Activated CD4-positive, alpha-beta T cell treated with anti-CD3 and anti-CD28 coated beads, Interleukin-2, amount 10 ng/mL, durations not matched to agents 24 days and 14 days (primary cell): ENCODE results near the gene PADI2. TPM values are rescaled to one million over a fixed set of nuclear protein-coding genes. Genes with fewer than 3 reads are reported as not detected.

Source experiments
- DNase-seq: peaks from one replicate; pipeline ENCODE4 v3.0.0; 2022
- H3K27ac Mint-ChIP-seq: one replicate; pipeline ENCODE4 v1.8.0; 2022; ENCODE audit warnings: mild to moderate bottlenecking, mixed read lengths
- H3K27me3 Mint-ChIP-seq: one replicate; pipeline ENCODE4 v1.8.0; 2022; ENCODE audit warnings: mixed read lengths
- H3K36me3 Mint-ChIP-seq: one replicate; pipeline ENCODE4 v1.8.0; 2022; ENCODE audit warnings: low read depth, mild to moderate bottlenecking, mixed read lengths
- H3K4me1 Mint-ChIP-seq: one replicate; pipeline ENCODE4 v1.8.0; 2021; ENCODE audit warnings: mixed read lengths
- H3K4me3 Mint-ChIP-seq: one replicate; pipeline ENCODE4 v1.8.0; 2022; ENCODE audit warnings: mild to moderate bottlenecking, moderate library complexity, mixed read lengths
- H3K9me3 Mint-ChIP-seq: one replicate; pipeline ENCODE4 v1.8.0; 2021; ENCODE audit warnings: mixed read lengths
- intact Hi-C: fragments of 100-400 bp; cut with micrococcal nuclease; formaldehyde crosslinking; loops from one replicate; pipeline ENCODE4 v1.15.1; 2023
- total RNA-seq: library from RNA; stranded (reverse); gene quantifications from 2 replicates; pipeline ENCODE4 v1.2.3, GENCODE V29; 2022

Gene PADI2
- total RNA-seq, 1 donor from 2014 or later = 0.07 TPM

DNA sequence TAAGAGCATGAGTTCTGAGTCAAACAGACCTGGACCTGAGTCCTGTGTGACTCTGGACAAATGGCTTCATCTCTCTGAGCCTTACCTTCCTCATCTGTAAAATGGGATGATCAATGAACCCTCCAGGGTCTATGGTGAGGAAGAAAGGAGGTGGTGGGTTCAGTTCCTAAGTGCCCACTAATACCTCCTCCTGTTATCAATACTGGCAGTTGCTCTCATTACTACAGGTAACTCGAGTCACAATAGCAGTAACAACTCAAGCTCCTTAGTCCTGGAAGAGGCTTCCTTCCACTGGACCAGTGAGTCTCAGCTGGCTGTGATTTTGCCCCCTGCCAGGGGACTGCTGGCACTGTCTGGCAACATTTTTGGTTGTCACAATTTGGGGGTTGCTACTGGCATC is 2.6 kb downstream of the PADI2 start:
- intact Hi-C loops = no loop called here
- Mint-ChIP-seq H3K27ac (no peak overlapping the region), H3K27me3 (peaks cover 37% of the 10 kb centered on the region), H3K4me1 (peaks cover 4% of the 10 kb centered on the region), H3K36me3 (no peaks in the 10 kb centered on the region), H3K9me3 (no peaks in the 10 kb centered on the region), H3K4me3 (no peak overlapping the region)
- no peak for DNase-seq

- intact Hi-C loops = no loop called here
- H3K4me1 Mint-ChIP-seq = peaks cover 4% of the 10 kb centered on the region
- no peak overlapping the region for H3K27ac Mint-ChIP-seq
- H3K4me3 Mint-ChIP-seq = no peak overlapping the region
- no peaks in the 10 kb centered on the region for H3K9me3 Mint-ChIP-seq
- no peak for DNase-seq
- no peaks in the 10 kb centered on the region for H3K36me3 Mint-ChIP-seq
- peaks cover 29% of the 10 kb centered on the region for H3K27me3 Mint-ChIP-seq
These were observed 5.3 kb downstream of the PADI2 start for GRCh38 chr1:17113963-17114362.

GRCh38 chr1:17112496-17113236 is 6.6 kb downstream of the PADI2 start:
- Mint-ChIP-seq H3K4me3 (no peak overlapping the region), H3K27ac (no peak overlapping the region), H3K36me3 (no peaks in the 10 kb centered on the region), H3K27me3 (peaks cover 18% of the 10 kb centered on the region), H3K9me3 (no peaks in the 10 kb centered on the region), H3K4me1 (no peaks in the 10 kb centered on the region)
- intact Hi-C loops = no loop called here
- no peak for DNase-seq

- no peak for DNase-seq
- Mint-ChIP-seq H3K4me1 (no peaks in the 10 kb centered on the region), H3K36me3 (no peaks in the 10 kb centered on the region), H3K4me3 (no peak overlapping the region), H3K27me3 (peaks cover 14% of the 10 kb centered on the region), H3K27ac (no peak overlapping the region), H3K9me3 (no peaks in the 10 kb centered on the region)
- intact Hi-C loops = no loop called here
These were observed 7.2 kb downstream of the PADI2 start for GRCh38 chr1:17112076-17112475.

DNA sequence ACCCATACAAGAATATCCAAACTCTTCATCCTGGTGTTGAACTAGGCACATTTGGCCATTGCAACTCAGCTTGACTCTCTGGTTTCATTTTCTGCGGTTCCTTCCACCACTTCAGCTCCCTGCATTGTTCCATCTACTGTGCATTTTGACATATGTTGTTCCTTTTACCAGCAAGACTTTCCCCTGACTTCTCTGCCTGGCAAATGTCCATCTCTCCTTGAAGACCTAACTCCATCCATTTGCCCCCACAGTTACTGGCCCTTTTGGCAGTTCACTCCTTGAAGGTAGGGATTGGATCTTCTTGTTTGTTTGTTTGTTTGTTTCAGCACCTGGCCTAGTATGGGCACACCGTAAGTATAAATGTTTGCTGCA is 8.7 kb downstream of the PADI2 start:
- Mint-ChIP-seq H3K27me3 (peaks cover 9% of the 10 kb centered on the region), H3K36me3 (no peaks in the 10 kb centered on the region), H3K27ac (no peak overlapping the region), H3K4me3 (no peak overlapping the region), H3K4me1 (no peaks in the 10 kb centered on the region), H3K9me3 (no peaks in the 10 kb centered on the region)
- intact Hi-C loops = no loop called here
- no peak for DNase-seq

DNA sequence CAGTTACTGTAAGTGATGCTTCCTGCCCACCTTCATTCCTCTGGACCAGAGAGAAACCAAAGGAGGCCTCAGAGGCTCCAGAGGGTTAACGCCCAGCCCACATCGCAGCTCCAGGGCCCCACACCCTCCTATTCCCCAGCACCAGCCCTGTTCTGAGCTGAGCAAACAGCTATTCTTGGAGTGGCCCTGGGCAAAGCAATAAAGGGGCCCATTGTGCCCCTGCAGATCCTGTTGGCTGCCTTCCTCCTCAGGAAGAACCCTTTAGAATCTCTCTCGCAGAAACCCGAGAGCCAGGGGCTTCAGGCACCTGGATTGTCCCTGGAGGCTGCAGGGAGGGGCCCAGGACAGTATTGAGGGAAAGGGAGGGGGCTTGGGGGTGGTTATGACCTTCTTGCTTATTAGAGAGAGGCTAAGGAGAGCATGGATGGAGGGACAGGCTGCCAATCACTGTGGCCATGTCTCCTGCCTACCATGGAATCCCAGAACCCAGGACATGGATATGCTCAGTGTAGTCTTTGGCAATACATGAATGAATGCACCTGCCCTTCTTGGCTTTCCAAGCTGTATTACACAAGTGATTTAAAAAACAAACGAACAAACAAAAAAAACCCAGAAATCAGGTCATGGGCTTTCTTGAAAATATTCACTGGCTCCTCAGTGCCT is 9.2 kb downstream of the PADI2 start:
- H3K9me3 Mint-ChIP-seq = no peaks in the 10 kb centered on the region
- H3K27me3 Mint-ChIP-seq = peaks cover 9% of the 10 kb centered on the region
- intact Hi-C loops = no loop called here
- DNase-seq = no peak
- H3K36me3 Mint-ChIP-seq = no peaks in the 10 kb centered on the region
- no peak overlapping the region for H3K27ac Mint-ChIP-seq
- no peak overlapping the region for H3K4me3 Mint-ChIP-seq
- H3K4me1 Mint-ChIP-seq = no peaks in the 10 kb centered on the region

GRCh38 chr1:17108786-17109185 is 10.5 kb downstream of the PADI2 start:
- no peak for DNase-seq
- Mint-ChIP-seq H3K27ac (no peak overlapping the region), H3K27me3 (peaks cover 9% of the 10 kb centered on the region), H3K4me1 (no peaks in the 10 kb centered on the region), H3K4me3 (no peak overlapping the region), H3K9me3 (no peaks in the 10 kb centered on the region), H3K36me3 (no peaks in the 10 kb centered on the region)
- intact Hi-C loops = no loop called here

GRCh38 chr1:17108360-17108759 is 10.9 kb downstream of the PADI2 start:
- DNase-seq = no peak
- Mint-ChIP-seq H3K27me3 (peaks cover 9% of the 10 kb centered on the region), H3K27ac (no peak overlapping the region), H3K4me3 (no peak overlapping the region), H3K9me3 (no peaks in the 10 kb centered on the region), H3K4me1 (no peaks in the 10 kb centered on the region), H3K36me3 (no peaks in the 10 kb centered on the region)
- intact Hi-C loops = no loop called here

DNA sequence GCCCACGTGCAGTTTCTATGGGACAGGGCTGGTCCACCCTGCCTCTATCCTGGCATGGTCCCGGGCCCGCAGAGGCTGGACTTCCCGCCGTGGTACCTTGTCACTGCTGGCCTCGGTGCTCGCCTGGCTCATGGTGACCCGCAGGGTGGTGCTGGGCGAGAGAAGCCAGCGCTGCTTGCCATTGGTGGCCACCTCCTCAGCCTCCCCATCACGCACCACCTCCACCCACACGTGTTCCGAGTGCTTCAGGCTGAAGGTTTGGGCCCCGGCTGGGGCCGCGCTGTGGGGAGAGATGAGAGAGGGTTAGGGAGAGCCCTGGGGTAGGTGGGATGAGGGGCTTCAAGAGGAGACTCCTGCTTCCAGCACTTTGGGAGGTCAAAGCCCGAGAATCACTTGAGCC is 14.5 kb downstream of the PADI2 start:
- no peak overlapping the region for H3K4me3 Mint-ChIP-seq
- no peaks in the 10 kb centered on the region for H3K4me1 Mint-ChIP-seq
- H3K36me3 Mint-ChIP-seq = no peaks in the 10 kb centered on the region
- intact Hi-C loops = no loop called here
- peaks cover 3% of the 10 kb centered on the region for H3K27me3 Mint-ChIP-seq
- no peak for DNase-seq
- H3K9me3 Mint-ChIP-seq = no peaks in the 10 kb centered on the region
- no peak overlapping the region for H3K27ac Mint-ChIP-seq

DNA sequence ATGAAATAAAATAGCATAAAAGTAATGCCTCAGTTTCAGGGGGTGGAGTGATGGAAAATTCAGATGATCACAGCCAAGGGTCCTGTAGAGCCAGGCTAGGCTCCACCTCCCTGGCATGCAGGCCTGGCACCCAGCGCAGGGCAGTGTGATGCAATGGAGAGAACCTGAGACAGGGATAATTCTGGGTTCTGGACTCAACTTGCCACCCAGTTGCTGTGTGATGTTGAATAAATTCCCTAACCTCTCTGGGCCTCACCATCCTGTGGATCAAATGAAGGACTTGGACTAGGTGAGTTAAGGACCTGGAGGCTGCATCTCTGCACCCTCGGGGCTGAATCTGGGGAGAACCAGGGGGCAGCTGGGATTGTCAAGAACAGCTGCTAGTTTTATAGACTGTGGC is 17.0 kb downstream of the PADI2 start:
- H3K27ac Mint-ChIP-seq = no peak overlapping the region
- peaks cover 1% of the 10 kb centered on the region for H3K27me3 Mint-ChIP-seq
- no peaks in the 10 kb centered on the region for H3K36me3 Mint-ChIP-seq
- intact Hi-C loops = no loop called here
- no peak for DNase-seq
- no peak overlapping the region for H3K4me3 Mint-ChIP-seq
- no peaks in the 10 kb centered on the region for H3K9me3 Mint-ChIP-seq
- no peaks in the 10 kb centered on the region for H3K4me1 Mint-ChIP-seq

DNA sequence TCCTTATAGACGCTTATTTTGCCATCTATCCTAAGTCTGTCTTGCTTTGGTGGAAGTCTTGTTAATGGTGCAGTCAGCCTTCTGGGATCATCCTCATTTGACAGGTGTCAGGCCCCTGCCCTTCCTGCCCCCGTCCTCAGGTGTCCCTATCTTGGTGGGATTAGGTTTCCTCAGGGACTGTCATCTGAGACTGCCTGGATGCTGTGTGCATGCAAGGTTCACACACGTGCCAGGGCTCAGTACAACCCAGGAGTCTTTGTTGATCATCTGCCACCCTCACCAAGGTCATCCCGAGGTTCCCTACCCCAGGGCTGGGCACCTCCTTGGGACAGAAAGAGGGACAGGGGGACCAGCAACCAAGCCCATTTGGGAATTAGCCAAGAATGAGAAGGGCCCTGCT is 18.0 kb downstream of the PADI2 start:
- H3K4me1 Mint-ChIP-seq = no peaks in the 10 kb centered on the region
- H3K4me3 Mint-ChIP-seq = no peak overlapping the region
- no peak overlapping the region for H3K27ac Mint-ChIP-seq
- no peak for DNase-seq
- no peaks in the 10 kb centered on the region for H3K36me3 Mint-ChIP-seq
- H3K9me3 Mint-ChIP-seq = no peaks in the 10 kb centered on the region
- peaks cover 1% of the 10 kb centered on the region for H3K27me3 Mint-ChIP-seq
- intact Hi-C loops = no loop called here

DNA sequence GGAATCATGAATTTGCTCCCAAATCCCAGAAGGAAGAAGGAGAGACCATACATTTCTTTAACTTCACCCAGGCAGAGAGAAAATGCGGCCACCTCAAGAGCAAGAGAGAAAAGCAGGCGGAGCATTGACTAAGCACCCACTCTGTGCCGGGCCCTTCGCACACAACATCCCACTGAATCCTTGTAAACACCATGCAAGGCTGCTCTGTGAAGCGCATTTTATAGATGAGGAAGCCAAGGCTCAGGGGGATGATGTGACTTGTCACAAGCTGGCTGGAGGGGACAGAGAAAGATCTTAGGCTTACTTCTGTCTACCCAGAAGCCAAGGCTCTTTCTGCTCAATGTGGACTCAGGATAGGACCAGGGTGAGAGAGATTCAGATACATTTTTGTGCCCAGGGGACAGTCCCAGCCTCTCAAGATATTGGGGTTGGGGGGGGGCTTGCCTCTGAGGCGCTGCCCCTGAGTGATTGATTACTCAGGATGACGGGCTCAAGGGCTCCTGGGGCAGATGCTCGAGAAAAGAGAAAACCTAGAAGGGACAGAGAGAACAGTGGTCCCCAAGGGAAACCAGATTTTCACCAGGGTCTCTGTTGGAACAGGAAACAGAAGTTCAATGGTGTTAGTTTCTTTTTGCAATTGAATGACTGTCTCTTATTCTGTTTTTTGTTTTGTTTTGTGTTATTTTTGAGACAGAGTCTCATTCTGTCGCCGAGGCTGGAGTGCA is 19.5 kb downstream of the PADI2 start:
- Mint-ChIP-seq H3K36me3 (no peaks in the 10 kb centered on the region), H3K27me3 (no peaks in the 10 kb centered on the region), H3K4me1 (no peaks in the 10 kb centered on the region), H3K27ac (no peak overlapping the region), H3K9me3 (no peaks in the 10 kb centered on the region), H3K4me3 (no peak overlapping the region)
- intact Hi-C loops = no loop called here
- no peak for DNase-seq

DNA sequence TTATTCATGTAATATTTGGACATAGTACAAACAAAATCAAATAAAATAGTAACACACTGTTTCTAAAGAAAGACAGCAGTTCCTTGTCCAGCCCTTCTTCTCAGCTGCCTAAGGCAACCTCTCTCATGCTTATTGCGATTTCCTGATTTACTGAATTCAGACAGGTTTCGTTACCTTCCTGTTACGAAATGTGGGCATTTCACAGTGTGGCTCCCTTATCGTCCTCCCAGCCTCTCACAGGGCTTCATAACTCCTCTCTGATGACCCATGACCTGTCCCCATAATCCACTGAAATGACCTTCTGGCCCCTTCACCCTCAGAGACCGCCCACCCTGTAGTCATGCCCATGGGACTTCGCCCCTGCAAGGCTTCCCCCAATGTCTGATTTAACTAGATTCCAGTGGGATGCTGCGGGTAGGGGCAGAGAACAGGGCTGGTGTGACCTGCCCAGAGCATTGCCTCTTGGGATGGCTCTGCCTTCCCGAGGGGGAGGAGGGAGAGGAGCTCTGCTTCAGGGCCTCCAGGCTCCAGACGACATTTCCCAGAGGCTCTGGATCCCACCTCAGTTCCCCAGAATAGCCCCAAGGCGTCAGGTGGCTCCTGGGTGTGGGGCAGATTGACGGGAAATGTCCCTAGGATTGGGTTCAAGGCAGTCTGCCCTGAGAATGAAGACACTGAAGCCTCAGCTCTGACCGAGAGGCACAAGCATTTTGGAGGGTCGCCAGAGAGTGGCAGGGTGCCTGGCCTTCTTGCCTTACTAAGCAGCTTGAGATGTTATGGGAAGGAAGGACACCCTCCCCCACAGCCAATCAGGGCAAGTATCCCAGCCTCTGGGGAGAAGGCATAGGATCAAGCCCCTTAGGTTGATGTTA is 20.6 kb downstream of the PADI2 start:
- Mint-ChIP-seq H3K36me3 (no peaks in the 10 kb centered on the region), H3K27ac (no peak overlapping the region), H3K4me3 (no peak overlapping the region), H3K4me1 (no peaks in the 10 kb centered on the region), H3K9me3 (no peaks in the 10 kb centered on the region), H3K27me3 (no peaks in the 10 kb centered on the region)
- intact Hi-C loops = no loop called here
- DNase-seq = no peak

- Mint-ChIP-seq H3K9me3 (no peaks in the 10 kb centered on the region), H3K4me1 (no peaks in the 10 kb centered on the region), H3K4me3 (no peak overlapping the region), H3K27ac (no peak overlapping the region), H3K36me3 (no peaks in the 10 kb centered on the region), H3K27me3 (no peaks in the 10 kb centered on the region)
- intact Hi-C loops = no loop called here
- DNase-seq = no peak
These were observed 21.5 kb downstream of the PADI2 start for GRCh38 chr1:17097787-17098186.
